Aortic smooth muscle cell (primary cell): Measurements from ENCODE around the gene DENND1C. TPM values are rescaled to one million over a fixed set of nuclear protein-coding genes. Genes with fewer than 3 reads are reported as not detected.

Experiments used
- total RNA-seq: library from RNA; depleted of rRNA; stranded (reverse); fragments of >200 nt; gene quantifications from 2 replicates; pipeline ENCODE4 v1.2.3, GENCODE V29; 2014

The DENND1C gene, protein sequence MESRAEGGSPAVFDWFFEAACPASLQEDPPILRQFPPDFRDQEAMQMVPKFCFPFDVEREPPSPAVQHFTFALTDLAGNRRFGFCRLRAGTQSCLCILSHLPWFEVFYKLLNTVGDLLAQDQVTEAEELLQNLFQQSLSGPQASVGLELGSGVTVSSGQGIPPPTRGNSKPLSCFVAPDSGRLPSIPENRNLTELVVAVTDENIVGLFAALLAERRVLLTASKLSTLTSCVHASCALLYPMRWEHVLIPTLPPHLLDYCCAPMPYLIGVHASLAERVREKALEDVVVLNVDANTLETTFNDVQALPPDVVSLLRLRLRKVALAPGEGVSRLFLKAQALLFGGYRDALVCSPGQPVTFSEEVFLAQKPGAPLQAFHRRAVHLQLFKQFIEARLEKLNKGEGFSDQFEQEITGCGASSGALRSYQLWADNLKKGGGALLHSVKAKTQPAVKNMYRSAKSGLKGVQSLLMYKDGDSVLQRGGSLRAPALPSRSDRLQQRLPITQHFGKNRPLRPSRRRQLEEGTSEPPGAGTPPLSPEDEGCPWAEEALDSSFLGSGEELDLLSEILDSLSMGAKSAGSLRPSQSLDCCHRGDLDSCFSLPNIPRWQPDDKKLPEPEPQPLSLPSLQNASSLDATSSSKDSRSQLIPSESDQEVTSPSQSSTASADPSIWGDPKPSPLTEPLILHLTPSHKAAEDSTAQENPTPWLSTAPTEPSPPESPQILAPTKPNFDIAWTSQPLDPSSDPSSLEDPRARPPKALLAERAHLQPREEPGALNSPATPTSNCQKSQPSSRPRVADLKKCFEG
- not detected in 2 replicates for total RNA-seq

DNA sequence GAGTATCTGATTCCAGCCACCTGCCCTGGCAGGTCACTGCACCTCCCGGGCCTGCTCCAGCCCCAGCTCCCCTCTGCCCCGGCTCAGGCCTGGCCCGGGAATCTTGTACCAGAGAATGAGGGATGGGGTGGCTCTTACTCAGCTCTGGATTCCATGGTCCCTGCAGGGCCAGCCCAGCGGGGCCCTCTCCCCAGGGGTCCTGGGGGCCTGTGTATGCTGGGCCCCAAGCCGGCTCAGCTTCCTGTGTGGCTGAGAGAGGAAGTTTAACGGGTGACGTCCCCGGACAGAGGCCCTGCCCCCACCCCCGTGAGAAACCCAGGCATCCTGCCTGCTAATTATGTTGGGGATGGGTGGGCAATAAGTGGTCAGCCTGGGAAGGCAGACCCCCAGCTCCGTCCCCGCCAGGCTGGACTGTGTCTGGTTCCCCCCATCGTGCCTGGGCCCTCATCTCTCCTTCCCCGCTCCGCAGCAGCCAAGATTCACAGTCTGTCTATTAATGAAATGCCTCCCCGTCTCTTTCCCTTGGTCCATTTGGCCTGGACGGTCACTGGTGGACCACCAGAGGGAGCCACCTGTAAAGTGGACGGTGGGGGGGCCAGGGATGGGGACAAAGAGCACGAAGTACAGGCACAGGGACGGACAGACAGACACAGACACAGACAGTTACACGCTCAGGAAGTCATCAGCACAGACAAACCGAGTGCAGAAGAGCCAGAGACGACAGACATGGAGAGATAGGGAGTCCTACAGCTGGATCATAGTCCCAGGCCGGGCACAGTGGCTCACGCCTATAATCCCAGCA is at the start of gene DENND1C:
DENND1C (minus strand) TSS at position 247 of the 802 bp plus-strand sequence; CDS start at position 155, 92 bp downstream.

DNA sequence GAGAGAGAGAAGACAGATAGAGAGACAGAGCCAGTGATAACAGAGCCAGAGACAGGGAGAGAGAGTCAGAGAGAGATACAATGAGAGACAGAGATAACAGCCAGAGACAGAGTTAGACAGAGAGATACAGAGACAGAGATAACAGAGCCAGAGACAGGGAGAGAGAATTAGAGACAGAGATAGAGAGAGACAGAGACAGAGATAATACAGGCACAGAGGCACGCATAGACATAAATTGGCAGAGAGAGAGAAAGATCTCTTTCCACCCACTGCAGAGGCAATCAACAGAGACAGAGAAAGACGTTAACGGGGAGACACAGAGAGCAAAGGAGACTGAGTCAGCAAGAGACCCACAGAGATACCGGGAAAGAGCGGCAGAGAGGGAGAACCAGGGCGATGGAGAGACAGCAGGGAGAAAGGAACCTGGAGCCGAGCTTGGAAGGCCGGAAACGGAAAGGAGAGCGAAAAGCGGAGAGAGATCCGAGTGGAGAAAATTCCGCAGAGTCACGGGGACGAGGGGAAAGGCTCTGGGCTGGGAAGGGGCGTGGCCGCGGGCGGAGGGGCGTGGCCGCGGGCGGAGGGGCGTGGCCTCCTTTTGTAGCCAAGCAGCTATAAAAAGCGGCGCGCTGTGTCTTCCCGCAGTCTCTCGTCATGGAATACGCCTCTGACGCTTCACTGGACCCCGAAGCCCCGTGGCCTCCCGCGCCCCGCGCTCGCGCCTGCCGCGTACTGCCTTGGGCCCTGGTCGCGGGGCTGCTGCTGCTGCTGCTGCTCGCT is 49.0 kb upstream of the DENND1C start, which contains the start of gene TNFSF9:
TNFSF9 (plus strand) TSS at position 641 of the 777 bp plus-strand sequence; CDS start at position 652, 11 bp downstream.

DNA sequence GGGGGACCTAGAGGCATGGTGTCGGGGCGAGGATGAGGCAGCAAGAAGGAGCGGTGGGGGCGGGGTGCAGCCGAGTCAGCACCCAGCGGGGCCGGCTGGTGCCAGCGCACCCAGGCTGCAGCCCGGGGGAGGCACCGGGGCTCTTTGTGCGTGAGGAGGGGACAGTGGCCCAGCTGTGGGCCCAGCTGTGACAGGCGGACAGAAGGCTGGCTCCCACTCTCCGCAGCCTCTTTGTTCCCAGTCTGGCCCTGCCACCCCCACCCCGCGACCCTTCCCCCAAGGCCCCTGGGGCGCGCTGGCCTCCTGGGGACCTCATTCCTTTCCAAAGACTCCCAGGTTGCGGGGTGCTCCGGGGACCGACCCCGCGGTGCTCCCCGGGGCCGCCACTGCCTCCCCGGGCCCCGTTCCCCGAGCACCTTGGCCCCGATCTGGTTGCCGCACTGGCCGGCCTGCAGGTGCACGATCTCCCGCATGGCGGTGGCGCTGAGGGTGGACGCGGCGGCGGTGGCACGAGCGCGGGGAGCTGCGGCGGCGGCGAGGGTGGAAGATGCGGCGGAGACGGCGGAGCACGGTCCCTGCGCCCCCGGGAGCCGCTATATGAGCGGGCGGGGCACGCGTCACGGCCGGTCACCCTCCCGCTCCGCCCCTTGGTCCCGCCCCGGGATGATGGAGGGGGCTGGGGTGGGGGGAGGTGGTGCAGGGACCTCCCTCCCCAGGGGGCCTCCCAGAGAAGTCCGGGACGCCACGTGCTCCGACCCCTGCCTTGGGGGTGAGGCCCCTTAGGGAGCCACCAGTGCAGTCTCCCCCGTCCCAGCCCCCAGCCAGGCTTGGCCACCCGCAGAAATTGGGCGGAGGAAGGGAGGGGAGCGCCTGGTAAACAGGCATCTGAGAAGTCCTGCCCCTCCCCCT is 20.4 kb upstream of the DENND1C start, which contains the start of gene TUBB4A:
TUBB4A (minus strand) TSS at position 570 of the 909 bp plus-strand sequence; CDS start at position 473, 97 bp downstream.

DNA sequence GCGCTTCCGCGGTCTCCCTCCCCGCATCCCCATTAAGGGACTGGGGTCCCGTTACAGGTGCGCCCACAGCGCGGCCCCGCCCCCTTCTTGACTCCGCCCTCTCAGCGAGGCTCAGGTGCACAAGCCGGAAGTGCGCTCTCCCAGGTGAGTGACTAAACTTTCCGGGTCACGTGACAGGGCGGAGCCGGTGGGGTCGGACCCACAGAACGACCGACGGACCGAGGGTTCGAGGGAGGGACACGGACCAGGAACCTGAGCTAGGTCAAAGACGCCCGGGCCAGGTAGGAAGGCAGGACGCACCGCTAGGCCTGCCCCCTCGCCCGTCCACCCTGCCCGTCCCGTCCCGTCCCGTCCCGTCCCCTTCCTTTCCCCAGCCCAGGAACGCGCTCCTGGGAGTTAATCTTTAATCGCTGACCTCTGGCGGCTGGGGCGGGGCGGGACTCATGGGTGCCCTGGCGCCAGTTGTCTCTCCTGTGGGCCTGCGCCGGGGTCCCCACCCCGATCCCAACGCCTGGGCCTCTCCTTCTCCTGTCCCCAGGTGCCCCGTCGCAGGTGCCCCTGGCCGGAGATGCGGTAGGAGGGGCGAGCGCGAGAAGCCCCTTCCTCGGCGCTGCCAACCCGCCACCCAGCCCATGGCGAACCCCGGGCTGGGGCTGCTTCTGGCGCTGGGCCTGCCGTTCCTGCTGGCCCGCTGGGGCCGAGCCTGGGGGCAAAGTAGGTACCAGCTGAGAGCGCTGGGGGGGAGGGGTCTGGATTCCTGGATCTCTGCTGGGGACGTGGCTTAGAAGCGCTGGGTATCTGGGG is 17.3 kb downstream of the DENND1C start, which contains the start of gene CRB3:
CRB3 (plus strand) TSS at position 202 of the 804 bp plus-strand sequence; CDS start at position 633, 431 bp downstream.

DNA sequence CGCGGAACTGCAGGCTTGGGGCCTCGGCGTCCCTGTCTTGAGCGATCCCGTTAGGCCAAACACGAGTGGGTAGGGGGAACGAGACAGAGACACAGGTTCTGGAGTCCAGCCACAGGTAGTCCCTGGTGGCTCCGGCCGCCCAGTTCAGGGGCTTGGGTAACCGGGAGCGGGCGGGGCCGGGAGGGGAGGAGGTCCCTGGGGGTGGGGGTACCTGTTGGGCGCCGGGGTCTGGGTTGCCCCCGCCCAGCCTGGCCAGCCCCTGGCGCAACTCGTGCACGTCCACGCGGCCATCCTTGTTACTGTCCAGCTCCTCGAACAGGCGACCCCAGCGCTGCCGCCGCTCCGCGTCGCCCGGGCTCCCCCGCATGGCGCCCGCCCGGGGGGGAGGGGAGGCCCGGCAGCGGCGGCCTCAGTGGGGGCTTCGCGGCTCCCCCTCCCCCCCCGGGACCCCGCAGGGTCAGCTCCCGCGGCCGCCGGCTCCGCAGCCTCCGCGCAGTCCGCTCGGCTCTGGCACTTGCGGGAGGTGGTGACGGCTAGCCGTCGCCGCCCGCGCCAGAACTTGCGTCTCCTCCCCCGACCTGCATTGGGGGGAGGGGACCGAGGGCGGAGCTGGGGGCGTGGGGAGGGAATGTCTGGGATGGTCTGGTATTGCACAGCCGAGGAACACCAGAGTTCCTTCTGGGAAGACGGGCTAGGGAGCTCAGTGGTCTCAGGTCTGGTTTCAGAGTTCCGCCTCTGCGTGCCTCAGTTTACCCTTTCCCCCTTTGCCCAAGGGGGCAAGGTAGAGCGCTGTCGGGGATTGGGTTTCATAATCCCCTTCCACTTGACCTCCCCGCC is 22.1 kb downstream of the DENND1C start, which contains the start of gene SLC25A23:
SLC25A23 (minus strand) TSS at position 531 of the 837 bp plus-strand sequence; CDS start at position 367, 164 bp downstream.

DNA sequence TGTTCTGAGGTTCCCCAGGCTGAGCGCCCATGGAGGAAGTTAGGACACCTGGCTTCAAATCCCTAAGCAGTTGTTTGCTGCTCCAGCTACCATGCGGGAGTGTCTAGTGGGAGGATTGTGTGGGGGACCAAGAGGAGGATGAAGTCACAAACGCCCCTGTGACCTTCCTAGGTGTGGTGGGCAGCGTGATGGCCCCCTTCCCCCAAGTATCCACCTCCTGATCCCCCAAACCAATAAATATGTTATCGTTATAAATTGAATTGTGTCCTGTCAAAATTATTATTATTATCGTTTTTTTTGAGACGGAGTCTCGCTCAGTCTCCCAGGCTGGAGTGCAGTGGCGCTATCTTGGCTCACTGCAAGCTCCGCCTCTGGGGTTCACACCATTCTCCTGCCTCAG is 47.9 kb downstream of the DENND1C start, which contains the start of gene SLC25A41:
SLC25A41 (minus strand) TSS at position 101 of the 400 bp plus-strand sequence; CDS start at position 31, 70 bp downstream.

DNA sequence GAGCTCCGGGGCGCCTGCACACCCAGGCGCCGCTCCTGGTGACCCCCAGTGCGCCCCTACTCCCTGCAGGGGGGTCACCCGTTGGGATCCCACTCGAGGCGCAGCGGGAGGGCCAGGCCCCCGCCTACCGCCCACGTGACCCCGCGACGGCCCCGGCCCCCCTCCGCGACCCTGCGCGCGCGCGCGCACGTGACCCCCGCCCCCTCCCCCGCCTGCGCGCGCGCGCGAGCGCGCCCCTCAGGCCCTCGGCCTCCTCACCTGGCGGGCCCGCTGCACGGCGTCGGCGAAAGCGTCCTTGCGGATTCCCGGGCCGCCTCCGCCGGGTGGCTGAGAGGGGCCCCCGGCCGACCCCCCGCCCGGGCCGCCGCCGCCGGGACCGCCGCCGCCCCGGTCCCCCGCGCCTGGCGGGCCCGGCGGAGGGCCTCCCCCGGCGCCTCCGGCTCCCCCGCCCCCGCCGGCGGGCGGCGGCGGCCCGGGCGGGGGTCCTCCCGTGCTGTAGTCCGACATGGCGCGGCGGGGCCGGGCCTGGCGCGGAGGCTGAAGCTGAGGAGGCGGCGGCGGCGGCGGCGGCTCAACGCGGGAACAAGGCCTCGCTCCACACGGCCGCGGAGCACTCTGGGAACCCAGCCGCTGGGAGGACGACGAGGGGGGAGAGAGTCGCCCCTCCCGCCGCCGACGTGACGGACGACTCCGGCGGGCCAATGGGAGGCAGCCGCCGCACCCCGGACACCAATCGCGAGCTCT is 57.2 kb downstream of the DENND1C start, which contains the start of gene KHSRP:
KHSRP (minus strand) TSS at position 617 of the 744 bp plus-strand sequence; CDS start at position 507, 110 bp downstream.

Other genes starting within 250 kb of the DENND1C start
- gene MLLT1, start 201.8 kb downstream of the DENND1C start, total RNA-seq: 3.8 and 5.7 TPM in 2 replicates
- gene ACER1, start 148.2 kb downstream of the DENND1C start, total RNA-seq: not detected in 2 replicates
- 37.7 and 49.4 TPM in 2 replicates for gene CLPP, start 120.3 kb downstream of the DENND1C start, total RNA-seq
- gene ALKBH7, start 109.0 kb downstream of the DENND1C start, total RNA-seq: 22.9 and 26.0 TPM in 2 replicates
- 0.68 and 0.79 TPM in 2 replicates for gene PSPN, start 105.9 kb downstream of the DENND1C start, total RNA-seq
- gene GTF2F1, start 88.6 kb downstream of the DENND1C start, total RNA-seq: 51.9 and 70.5 TPM in 2 replicates
- 82.6 and 87.7 TPM in 2 replicates for gene KHSRP, start 57.0 kb downstream of the DENND1C start, total RNA-seq
- gene SLC25A41, start 48.0 kb downstream of the DENND1C start, total RNA-seq: not detected in 2 replicates
- 6.1 and 7.9 TPM in 2 replicates for gene SLC25A23, start 22.0 kb downstream of the DENND1C start, total RNA-seq
- not detected in 2 replicates for gene CRB3, start 17.5 kb downstream of the DENND1C start, total RNA-seq
- not detected in 2 replicates for gene TUBB4A, start 20.5 kb upstream of the DENND1C start, total RNA-seq
- gene TNFSF9, start 49.2 kb upstream of the DENND1C start, total RNA-seq: 0.19 TPM in 1 of 2 replicates, not detected in the other
- gene CD70, start 109.4 kb upstream of the DENND1C start, total RNA-seq: not detected in 2 replicates
- gene TNFSF14, start 188.4 kb upstream of the DENND1C start, total RNA-seq: not detected in 2 replicates
- gene C3, start 238.9 kb upstream of the DENND1C start, total RNA-seq: 0.50 and 1.1 TPM in 2 replicates